ENCODE results near the gene KCNQ1.

DNA sequence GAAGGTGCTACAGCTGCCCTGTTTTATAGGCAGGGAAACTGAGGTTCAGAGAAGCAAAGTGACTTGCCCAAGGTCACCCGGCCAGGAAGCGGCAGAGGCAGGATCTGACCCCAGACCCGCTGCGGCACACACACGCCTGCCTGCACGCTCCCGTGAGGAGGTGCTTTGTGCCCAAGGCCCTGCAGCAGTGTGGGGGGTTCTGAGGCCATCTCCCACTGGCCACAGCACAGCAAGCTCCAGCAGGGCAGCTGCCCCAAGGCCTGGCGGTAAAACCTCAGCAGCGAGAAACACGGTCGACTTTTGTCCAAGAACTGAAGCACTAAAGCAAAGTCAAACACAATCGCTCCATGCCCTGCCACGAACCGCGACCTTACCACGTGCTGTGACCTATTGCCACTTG is 398.1 kb downstream of the KCNQ1 start:
- TF ChIP-seq POLR2A (IDR thresholded peaks at IDR 0.05; ENCODE audit: low read depth, low read length) = no peak
- no peak for TF ChIP-seq POLR2AphosphoS5 (IDR thresholded peaks at IDR 0.05; ENCODE audit: low read depth, low read length)
- TF ChIP-seq TAF1 (IDR thresholded peaks at IDR 0.05; ENCODE audit: borderline replicate concordance, low read depth, low read length) = no peak

Measured in GM12892 (cell line).